Skeletal muscle tissue (tissue), 4 donors: ENCODE results near the gene HCFC1. TPM values are rescaled to one million over a fixed set of nuclear protein-coding genes. Genes with fewer than 3 reads are reported as not detected.

Experiments
- H3K27ac ChIP-seq: one replicate; pipeline ENCODE4 v1.7.0; 2013; ENCODE audit warnings: mild to moderate bottlenecking, low read depth, low read length, inconsistent platforms
- H3K27me3 ChIP-seq, 3 donors: one replicate each; pipeline ENCODE4 v1.7.0; 2013; ENCODE audit warnings: low read length in 3 of 3; ENCODE audit not compliant: control insufficient read depth in 3 of 3, insufficient read depth in 3 of 3
- H3K36me3 ChIP-seq, 3 donors: one replicate each; pipeline ENCODE4 v1.7.0; 2013; ENCODE audit warnings: low read length in 3 of 3; ENCODE audit not compliant: control insufficient read depth in 3 of 3, insufficient read depth in 3 of 3
- H3K4me1 ChIP-seq, 3 donors: one replicate each; pipeline ENCODE4 v1.7.0; 2013; ENCODE audit warnings: low read length in 3 of 3, mild to moderate bottlenecking in 3 of 3; ENCODE audit not compliant: control insufficient read depth in 3 of 3, insufficient read depth in 3 of 3
- H3K4me3 ChIP-seq, 3 donors: one replicate each; pipeline ENCODE4 v1.7.0; 2013; ENCODE audit warnings: low read length in 3 of 3
- H3K9ac ChIP-seq, 3 donors: one replicate each; pipeline ENCODE4 v1.7.0; 2013; ENCODE audit warnings: low read length in 3 of 3, mild to moderate bottlenecking in 3 of 3, moderate library complexity in 2 of 3, low read depth in 1 of 3
- H3K9me3 ChIP-seq, 3 donors: one replicate each; pipeline ENCODE4 v1.7.0; 2013; ENCODE audit warnings: low read length in 3 of 3; ENCODE audit not compliant: control insufficient read depth in 3 of 3
- total RNA-seq: library from RNA; depleted of rRNA; stranded (reverse); fragments of >200 nt; gene quantifications from one replicate; pipeline ENCODE4 v1.2.3, GENCODE V29; 2014
- donor health status: Osteomylitis.

HCFC1 gene
- total RNA-seq, 1 donor from 2014 or later: 9.4 TPM

DNA sequence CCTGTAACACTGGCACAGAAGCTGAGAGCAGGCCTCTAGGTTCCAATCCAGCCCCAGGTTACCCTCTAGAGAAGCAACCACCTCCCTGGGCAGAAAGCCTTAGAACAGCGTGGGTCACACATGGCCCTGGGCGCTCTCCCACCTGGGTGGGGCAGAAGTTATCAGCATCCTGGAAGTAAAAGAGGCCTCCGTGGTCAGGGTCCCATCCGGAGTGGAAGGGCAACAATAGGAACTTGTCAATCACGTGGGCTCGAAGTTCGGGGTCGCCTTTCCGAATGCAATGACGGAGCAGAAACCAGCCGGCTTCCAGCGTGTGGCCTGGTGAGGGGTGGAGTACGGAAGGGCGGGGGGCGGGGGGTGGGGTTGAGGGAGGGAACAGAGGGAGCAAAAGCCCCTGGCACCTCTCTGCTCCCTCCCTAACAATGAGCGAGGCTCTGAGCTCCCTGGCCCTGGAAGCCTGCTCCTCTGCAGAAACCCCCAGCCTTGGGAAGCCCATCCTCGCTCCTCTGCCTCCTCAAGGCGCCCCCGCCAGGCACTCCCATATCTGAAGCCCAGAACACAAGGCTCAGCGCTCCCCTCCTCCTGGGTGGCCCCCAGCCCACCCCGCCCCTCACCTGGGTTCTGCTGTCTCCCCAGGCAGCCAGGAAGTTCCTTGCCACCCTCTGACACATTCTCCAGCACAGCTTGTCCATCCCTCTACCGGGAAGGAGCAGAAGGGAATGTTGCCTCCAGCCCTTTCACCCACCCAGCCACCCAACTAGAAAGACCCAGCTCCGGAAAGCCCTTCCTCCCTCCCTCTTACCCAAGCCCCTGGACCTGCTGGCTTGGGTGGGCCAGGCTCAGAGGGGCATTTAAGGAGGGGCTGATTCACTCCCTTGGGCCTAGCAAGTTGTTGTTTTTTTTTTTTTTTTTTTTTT, 30.0 kb downstream of the HCFC1 start:
- Histone ChIP-seq H3K27ac (no peak overlapping the region), H3K9me3 (no peaks in the 10 kb centered on the region), H3K27me3 (no peaks in the 10 kb centered on the region), H3K36me3 (no peaks in the 10 kb centered on the region), H3K4me1 (peaks cover 0 to 5% (median 0%) of the 10 kb centered on the region in 3 donors), H3K9ac (no peak overlapping the region), H3K4me3 (no peak overlapping the region)

DNA sequence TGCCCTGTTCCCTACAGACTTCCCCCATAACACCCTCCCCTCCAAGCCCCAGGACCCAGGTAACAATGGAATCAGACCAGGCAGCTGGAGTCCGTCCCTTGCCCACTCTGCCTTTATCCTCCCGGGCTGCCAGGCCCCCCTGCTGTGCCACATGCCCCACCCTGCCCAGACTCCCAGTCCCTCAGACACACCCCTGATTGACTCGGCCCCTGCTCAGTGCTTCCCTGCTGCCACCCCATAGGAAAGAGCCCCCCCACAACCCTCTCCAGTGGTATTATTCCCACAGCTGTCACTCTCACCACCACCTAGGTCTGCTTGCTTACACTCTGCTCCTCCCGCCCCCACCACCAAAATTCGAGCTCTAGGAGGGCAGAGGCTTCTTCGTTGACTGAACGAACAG, 32.0 kb downstream of the HCFC1 start:
- peaks cover 0 to 9% (median 5%) of the 10 kb centered on the region in 3 donors for H3K4me1 ChIP-seq
- no peaks in the 10 kb centered on the region for H3K36me3 ChIP-seq
- H3K4me3 ChIP-seq: no peak overlapping the region
- no peaks in the 10 kb centered on the region for H3K9me3 ChIP-seq
- no peak overlapping the region for H3K9ac ChIP-seq
- H3K27ac ChIP-seq: no peak overlapping the region
- H3K27me3 ChIP-seq: no peaks in the 10 kb centered on the region

DNA sequence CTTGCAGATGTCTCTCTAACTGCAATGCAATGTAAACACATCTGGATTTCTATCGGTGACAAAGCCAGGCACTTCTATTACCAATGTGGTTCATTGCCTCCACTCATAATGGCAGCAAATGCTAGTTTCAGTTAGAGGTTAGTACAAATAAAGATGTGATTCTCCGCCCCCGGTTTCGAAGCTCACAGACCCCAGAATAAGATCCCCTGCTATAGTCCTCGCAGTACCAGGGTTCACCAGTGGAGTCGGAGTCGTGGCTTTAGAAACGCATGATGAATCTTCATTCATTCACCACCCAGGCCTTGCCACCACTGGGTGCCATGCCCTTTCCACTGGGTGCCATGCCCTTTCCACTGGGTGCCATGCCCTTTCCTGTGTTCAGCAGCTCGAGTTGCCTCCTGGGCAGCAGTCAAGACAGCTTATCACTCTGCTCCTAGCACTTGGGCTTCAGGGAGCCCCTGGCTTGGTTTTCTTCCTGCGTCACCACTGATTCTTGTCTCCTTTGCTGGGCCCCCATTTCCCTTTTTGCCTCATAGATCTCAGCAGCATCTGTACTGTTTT, 33.3 kb downstream of the HCFC1 start:
- Histone ChIP-seq H3K9ac (no peak overlapping the region), H3K36me3 (no peaks in the 10 kb centered on the region), H3K9me3 (no peaks in the 10 kb centered on the region), H3K27me3 (no peaks in the 10 kb centered on the region), H3K4me1 (peaks cover 9 to 14% (median 10%) of the 10 kb centered on the region in 3 donors), H3K27ac (no peak overlapping the region), H3K4me3 (no peak overlapping the region)

DNA sequence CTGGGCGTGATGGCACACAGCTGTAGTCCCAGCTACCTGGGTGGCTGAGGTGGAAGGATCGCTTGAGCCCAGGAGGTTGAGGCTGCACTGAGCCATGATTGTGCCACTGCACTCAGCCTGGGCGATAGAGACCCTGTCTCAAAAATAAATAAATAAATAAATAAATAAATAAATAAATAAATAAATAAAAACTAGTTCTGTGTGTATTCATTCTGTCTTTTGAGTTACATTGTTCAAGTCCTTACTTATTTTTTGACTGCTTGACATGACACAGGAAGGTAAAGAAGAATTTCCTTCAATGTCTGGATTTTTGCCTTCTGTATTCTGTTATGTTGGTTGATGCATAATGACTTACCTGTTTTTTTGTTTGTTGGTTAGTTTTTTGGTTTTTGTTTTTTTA, 34.6 kb downstream of the HCFC1 start:
- peaks cover 9 to 14% (median 10%) of the 10 kb centered on the region in 3 donors for H3K4me1 ChIP-seq
- H3K4me3 ChIP-seq: no peak overlapping the region

DNA sequence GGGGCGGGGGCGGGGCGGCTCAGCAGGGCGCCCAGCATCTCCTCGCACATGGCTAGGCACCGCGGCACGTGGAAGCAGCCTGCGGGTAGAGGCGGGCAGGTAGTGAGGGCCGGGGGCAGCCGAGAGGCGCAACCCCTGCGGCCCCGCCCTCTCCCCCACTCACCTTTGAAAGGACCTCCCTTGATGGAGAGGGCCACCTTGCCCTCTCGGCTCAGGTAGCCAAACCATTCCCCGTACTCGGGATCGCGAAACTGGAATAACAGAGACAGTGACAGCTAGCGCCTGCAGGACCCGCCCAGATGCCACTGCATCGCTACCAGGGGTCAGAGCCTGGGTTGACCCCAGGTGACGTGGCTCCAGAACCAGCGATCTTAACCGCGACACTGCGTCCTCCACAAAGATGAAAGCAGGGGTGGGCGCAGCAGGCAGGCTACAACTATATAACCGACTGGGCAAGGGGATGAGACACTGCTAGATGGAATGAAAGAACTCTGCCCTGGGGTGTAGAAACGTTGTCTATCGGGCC, 36.2 kb downstream of the HCFC1 start:
- peaks cover 8 to 22% (median 14%) of the 10 kb centered on the region in 3 donors for H3K36me3 ChIP-seq
- no peaks in the 10 kb centered on the region for H3K9me3 ChIP-seq
- peak overlapping the region in 1 of 3 donors; percentile 50 for H3K9ac ChIP-seq
- H3K4me3 ChIP-seq: peak overlapping the region; percentile 51 to 65 (median 60)
- H3K4me1 ChIP-seq: peaks cover 9 to 17% (median 14%) of the 10 kb centered on the region in 3 donors
- H3K27me3 ChIP-seq: no peaks in the 10 kb centered on the region
- no peak overlapping the region for H3K27ac ChIP-seq

More for the DNA sequence above, 34.6 kb downstream of the HCFC1 start:
- no peaks in the 10 kb centered on the region for H3K9me3 ChIP-seq
- H3K27me3 ChIP-seq: no peaks in the 10 kb centered on the region
- H3K9ac ChIP-seq: no peak overlapping the region
- no peak overlapping the region for H3K27ac ChIP-seq
- H3K36me3 ChIP-seq: peaks cover 0 to 6% (median 0%) of the 10 kb centered on the region in 3 donors

DNA sequence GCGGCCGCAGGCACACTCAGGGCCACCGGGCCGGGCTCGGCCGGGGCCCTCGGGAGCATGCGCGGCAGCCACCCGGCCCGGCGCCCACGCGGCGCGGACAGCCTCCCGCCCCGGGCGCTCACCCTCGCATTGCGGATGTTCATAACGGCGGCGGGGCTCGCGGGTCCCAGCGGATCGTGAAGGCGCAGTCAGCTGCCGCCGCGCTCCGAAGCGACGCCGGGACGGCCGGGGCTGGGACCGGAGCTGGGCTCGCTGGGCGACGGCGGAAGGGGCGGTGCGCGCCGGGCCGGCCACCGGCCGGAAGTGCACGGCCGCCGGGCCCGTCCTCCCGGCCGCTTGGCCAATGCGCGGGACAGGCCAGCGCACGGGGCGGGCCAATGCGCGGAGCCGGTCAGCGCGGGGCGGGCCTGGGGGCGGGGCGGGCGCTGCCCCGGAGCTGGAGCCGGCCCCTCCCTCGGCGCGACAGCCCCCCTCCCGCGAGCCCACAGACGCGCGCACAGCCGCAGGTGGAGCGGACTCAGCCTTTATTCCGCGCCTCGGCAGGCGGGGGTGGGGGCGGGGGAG, 36.8 kb downstream of the HCFC1 start, which contains the start of gene NAA10:
TSS of gene NAA10 (minus strand) at position 276 of the 564 bp plus-strand sequence. CDS start at position 143, 133 bp downstream.
- no peaks in the 10 kb centered on the region for H3K9me3 ChIP-seq
- peak within 1 kb of the TSS; percentile 74 to 80 (median 77) for H3K4me3 ChIP-seq
- H3K36me3 ChIP-seq: peaks cover 12 to 25% (median 20%) of the 10 kb centered on the region in 3 donors
- H3K27me3 ChIP-seq: no peaks in the 10 kb centered on the region
- peaks cover 9 to 18% (median 14%) of the 10 kb centered on the region in 3 donors for H3K4me1 ChIP-seq
- H3K9ac ChIP-seq: peak within 1 kb of the TSS; percentile 74 to 82 (median 81)
- peak within 1 kb of the TSS; percentile 7 for H3K27ac ChIP-seq

DNA sequence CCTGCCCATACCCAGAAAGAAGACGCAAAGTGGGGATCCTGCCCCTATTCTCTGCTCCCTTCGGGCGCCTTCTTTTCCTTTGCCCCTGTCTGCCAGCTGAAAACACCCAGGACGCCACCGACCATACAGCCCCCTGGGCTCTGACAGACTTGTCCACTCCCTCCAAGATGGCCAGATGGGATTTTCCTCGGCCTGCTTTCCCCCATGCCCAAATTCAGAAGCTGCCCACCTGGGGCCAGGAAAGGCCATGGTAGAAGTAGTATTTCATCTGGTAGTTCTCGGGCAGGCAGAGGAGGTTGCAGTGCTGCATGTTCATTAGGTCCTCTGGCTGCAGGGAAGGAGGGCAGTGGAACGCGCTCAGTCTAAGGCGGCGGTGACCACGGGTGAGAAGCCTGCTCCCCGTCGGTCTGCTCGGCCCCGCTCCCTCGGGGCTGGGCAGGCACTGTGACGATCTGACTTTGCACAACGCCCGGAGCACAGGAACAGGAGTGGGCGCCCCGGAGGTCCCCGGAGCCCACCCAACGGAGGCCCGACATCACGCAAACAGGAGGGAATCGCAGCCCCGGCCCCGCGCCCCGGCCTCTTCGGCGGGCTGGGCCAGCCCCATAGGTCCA, 37.4 kb downstream of the HCFC1 start:
- H3K9ac ChIP-seq: peak overlapping the region; percentile 74 to 82 (median 81)
- H3K27ac ChIP-seq: peak overlapping the region; percentile 7
- H3K4me3 ChIP-seq: peak overlapping the region; percentile 74 to 80 (median 77)
- no peaks in the 10 kb centered on the region for H3K27me3 ChIP-seq
- H3K9me3 ChIP-seq: no peaks in the 10 kb centered on the region
- H3K36me3 ChIP-seq: peaks cover 12 to 25% (median 24%) of the 10 kb centered on the region in 3 donors
- H3K4me1 ChIP-seq: peaks cover 11 to 24% (median 14%) of the 10 kb centered on the region in 3 donors

DNA sequence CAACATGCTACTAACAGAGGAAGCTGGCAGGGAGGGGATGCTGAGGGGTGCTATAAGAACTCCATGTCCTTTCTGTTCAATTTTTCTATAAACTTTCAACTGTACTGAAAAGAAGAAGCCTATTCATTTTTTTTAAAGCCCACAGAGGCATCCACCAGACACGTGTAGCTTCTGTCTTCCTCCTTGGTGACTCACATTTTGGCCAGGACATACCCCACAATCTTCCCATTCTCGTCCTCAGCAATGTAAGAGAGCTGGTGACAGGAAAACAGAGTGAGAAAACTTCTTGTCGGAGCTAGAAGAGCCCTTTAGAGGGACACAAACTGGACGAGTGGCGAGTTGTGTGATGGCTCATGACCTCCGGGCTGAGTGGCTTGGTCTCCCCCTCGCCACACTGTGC, 37.9 kb downstream of the HCFC1 start:
- Histone ChIP-seq H3K9me3 (no peaks in the 10 kb centered on the region), H3K4me1 (peaks cover 15 to 29% (median 16%) of the 10 kb centered on the region in 3 donors), H3K9ac (peak overlapping the region in 2 of 3 donors; percentile 81 to 82), H3K4me3 (peak overlapping the region; percentile 74 to 80 (median 77)), H3K27ac (peak overlapping the region; percentile 7), H3K27me3 (no peaks in the 10 kb centered on the region), H3K36me3 (peaks cover 12 to 25% (median 24%) of the 10 kb centered on the region in 3 donors)

DNA sequence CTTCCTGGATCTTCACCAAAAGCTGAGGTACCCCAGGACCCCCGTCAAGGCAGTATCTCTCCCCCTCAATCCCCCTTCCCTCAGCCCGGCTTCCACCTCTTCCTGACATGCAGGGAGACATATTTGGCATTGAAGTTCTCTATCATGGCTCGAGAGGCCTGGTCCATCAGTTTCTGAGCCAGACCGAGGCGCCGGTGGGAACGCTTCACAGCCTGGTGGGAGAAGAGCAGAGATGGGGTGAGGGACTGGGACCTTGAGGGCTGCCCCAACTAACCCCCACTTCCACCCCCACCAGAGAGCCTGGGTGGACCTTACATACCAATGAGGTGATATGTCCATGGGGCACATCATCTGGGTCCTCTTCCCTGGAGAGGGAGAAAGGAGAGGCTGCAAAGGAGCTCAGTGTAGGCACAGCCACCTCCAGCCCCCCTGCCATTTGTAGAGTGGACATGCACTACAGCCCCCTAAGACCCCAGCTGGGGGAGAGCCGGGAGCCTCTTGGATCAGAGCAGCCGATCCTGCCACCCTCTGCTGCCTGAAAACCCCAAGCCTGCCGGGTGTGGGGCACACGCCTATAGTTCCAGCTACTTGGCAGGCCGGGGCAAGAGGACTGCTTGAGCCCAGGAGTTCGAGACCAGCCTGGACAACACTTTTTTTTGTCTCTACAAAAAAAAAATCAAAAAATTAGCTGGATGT, 39.2 kb downstream of the HCFC1 start:
- Histone ChIP-seq H3K9ac (no peak overlapping the region), H3K27me3 (no peaks in the 10 kb centered on the region), H3K27ac (no peak overlapping the region), H3K36me3 (peaks cover 12 to 25% (median 24%) of the 10 kb centered on the region in 3 donors), H3K4me3 (no peak overlapping the region), H3K9me3 (no peaks in the 10 kb centered on the region), H3K4me1 (peaks cover 17 to 35% (median 20%) of the 10 kb centered on the region in 3 donors)
